Islet of Langerhans (tissue), 1 donor: ENCODE measurements around the gene TGM2.

Experiments
- FAIRE-seq: peaks from one replicate; lab custom pipeline; 2011; peaks lifted over from hg19 to GRCh38; lab: Jason Lieb, UNC

Gene TGM2

GRCh38 chr20:38144598-38144973 is 20.5 kb downstream of the TGM2 start:
- FAIRE-seq, result no peak

- no peak for FAIRE-seq
These were observed 21.2 kb downstream of the TGM2 start for GRCh38 chr20:38143646-38144554.

- no peak for FAIRE-seq
These were observed 21.8 kb downstream of the TGM2 start for GRCh38 chr20:38143238-38143645.

GRCh38 chr20:38141889-38142494 is 23.1 kb downstream of the TGM2 start:
- FAIRE-seq, result no peak

- FAIRE-seq, result no peak
These were observed 23.7 kb downstream of the TGM2 start for GRCh38 chr20:38141204-38141888.

- no peak for FAIRE-seq
These were observed 24.9 kb downstream of the TGM2 start for GRCh38 chr20:38139977-38140753.

- FAIRE-seq, result no peak
These were observed 25.7 kb downstream of the TGM2 start for GRCh38 chr20:38139156-38139912.

GRCh38 chr20:38138086-38138778 is 26.8 kb downstream of the TGM2 start:
- FAIRE-seq, result no peak

- FAIRE-seq, result no peak
These were observed 27.5 kb downstream of the TGM2 start for GRCh38 chr20:38137441-38138037.

GRCh38 chr20:38136421-38137245 is 28.4 kb downstream of the TGM2 start:
- FAIRE-seq, result no peak

GRCh38 chr20:38135651-38136420 is 29.2 kb downstream of the TGM2 start:
- no peak for FAIRE-seq

GRCh38 chr20:38135271-38135650 is 29.8 kb downstream of the TGM2 start:
- no peak for FAIRE-seq

GRCh38 chr20:38134427-38135270 is 30.4 kb downstream of the TGM2 start:
- FAIRE-seq, result no peak

- FAIRE-seq, result no peak
These were observed 31.2 kb downstream of the TGM2 start for GRCh38 chr20:38133680-38134426.

GRCh38 chr20:38132910-38133501 is 32.1 kb downstream of the TGM2 start:
- no peak for FAIRE-seq

GRCh38 chr20:38132156-38132909 is 32.7 kb downstream of the TGM2 start:
- FAIRE-seq, result no peak
